A673 (cell line): ENCODE measurements around the gene ZNF678.

Source experiments
- EZH2 ChIP-seq: fragments of 200-600 bp; sonication (generic); IDR thresholded peaks from 2 replicates; pipeline ENCODE4 v1.6.1; 2017; ENCODE audit warnings: borderline replicate concordance, low read depth, mild to moderate bottlenecking, mixed read lengths, antibody characterized with exemption, low read length; ENCODE audit not compliant: poor library complexity, severe bottlenecking
- TF ChIP-seq, protein P1 (sequence below): fragments of 300-800, 200-600 bp; sonication (generic); conservative IDR thresholded peaks from 2 replicates; pipeline ENCODE4 v1.5.1; 2017; ENCODE audit warnings: low read depth, mild to moderate bottlenecking, antibody characterized with exemption, low read length, moderate library complexity, mixed read lengths

DNA sequence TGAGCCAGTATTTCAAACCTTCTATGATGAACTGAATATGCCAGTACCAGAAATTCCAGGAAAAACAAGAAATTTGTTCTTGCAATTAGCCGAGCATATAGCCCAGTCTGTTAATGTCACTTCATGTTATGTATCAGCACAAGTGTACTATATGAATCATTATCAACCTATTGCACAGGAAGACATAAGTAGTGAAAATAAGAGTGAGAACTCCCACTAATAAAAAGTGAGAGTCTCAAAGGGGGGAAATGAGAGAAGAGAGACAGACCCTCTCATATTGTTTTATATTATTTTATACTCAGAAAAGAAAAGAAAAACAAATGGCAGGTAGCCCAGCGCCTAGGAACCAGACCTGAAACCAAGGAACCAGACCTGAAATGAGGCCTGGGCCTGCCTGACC, 155.6 kb downstream of the ZNF678 start:
- TF ChIP-seq, protein P1, sequence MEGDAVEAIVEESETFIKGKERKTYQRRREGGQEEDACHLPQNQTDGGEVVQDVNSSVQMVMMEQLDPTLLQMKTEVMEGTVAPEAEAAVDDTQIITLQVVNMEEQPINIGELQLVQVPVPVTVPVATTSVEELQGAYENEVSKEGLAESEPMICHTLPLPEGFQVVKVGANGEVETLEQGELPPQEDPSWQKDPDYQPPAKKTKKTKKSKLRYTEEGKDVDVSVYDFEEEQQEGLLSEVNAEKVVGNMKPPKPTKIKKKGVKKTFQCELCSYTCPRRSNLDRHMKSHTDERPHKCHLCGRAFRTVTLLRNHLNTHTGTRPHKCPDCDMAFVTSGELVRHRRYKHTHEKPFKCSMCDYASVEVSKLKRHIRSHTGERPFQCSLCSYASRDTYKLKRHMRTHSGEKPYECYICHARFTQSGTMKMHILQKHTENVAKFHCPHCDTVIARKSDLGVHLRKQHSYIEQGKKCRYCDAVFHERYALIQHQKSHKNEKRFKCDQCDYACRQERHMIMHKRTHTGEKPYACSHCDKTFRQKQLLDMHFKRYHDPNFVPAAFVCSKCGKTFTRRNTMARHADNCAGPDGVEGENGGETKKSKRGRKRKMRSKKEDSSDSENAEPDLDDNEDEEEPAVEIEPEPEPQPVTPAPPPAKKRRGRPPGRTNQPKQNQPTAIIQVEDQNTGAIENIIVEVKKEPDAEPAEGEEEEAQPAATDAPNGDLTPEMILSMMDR = no peak
- TF ChIP-seq EZH2 = no peak
